Left lung (tissue), 10 donors: ENCODE data around the gene CCDC40. TPM values are rescaled to one million over a fixed set of nuclear protein-coding genes. Genes with fewer than 3 reads are reported as not detected.

ENCODE experiments used
- ATAC-seq: fragments of 200-7000 bp; cut with Tn5 transposase; one replicate; pipeline ENCODE4 v1.9.1; 2020; ENCODE audit warnings: moderate library complexity
- DNase-seq, 4 donors: peaks; one replicate each; pipeline ENCODE4 v3.0.0-alpha.2; 2013 to 2020
- H3K27ac ChIP-seq, 2 donors: fragments of 200-600 bp; sonication (generic) in 1 of 2; one replicate each; pipeline versions ENCODE4 v1.5.0 to v1.8.0; 2020 to 2021
- H3K27me3 ChIP-seq, 2 donors: fragments of 200-600 bp; sonication (generic) in 1 of 2; one replicate each; pipeline versions ENCODE4 v1.5.0 to v1.8.0; 2020 to 2021
- H3K36me3 ChIP-seq, 2 donors: fragments of 200-600 bp; sonication (generic) in 1 of 2; one replicate each; pipeline versions ENCODE4 v1.5.0 to v1.8.0; 2020 to 2021
- H3K4me1 ChIP-seq, 2 donors: fragments of 200-600 bp; one replicate each; pipeline ENCODE4 v1.8.0; 2021
- H3K4me3 ChIP-seq, 2 donors: fragments of 200-600 bp; sonication (generic) in 1 of 2; one replicate each; pipeline versions ENCODE4 v1.5.0 to v1.8.0; 2020 to 2021; ENCODE audit warnings: mild to moderate bottlenecking in 1 of 2
- H3K9me3 ChIP-seq, 2 donors: fragments of 200-600 bp; sonication (generic) in 1 of 2; one replicate each; pipeline versions ENCODE4 v1.5.0 to v1.8.0; 2020 to 2021
- intact Hi-C, 2 donors: fragments of 100-400 bp; cut with DNase I; formaldehyde crosslinking; loops; one replicate each; pipeline versions ENCODE4 v1.11.2 to v1.14.2; 2022
- polyA plus RNA-seq, 6 donors: library from polyadenylated mRNA; unstranded; fragments of 120-200 nt; gene quantifications; one replicate each; pipeline ENCODE4 v1.2.1, GENCODE V29; 2013; ENCODE audit not compliant: insufficient read length in 6 of 6
- total RNA-seq, 2 donors: library from RNA; stranded (reverse); fragmentation: NEBNext Ultra II Directional; extraction: Animal tissue kit (Norgen Biotek cat#: 25700); gene quantifications; one replicate each; pipeline ENCODE4 v1.2.1, GENCODE V29; 2021
- TF ChIP-seq, protein P1 (sequence below), 2 donors: fragments of 200-600 bp; sonication (generic) in 1 of 2; IDR thresholded peaks; one replicate each; pipeline versions ENCODE4 v1.5.0 to v1.8.0; 2021; ENCODE audit warnings: antibody characterized with exemption in 2 of 2
- donor health status: DM: no; HTN: yes; CAD: no.
- donor health status: DM: no; HTN: no; CAD: no.

The CCDC40 gene
- total and polyA plus RNA-seq, 8 donors: 8.0 to 15.2 (median 11.5) TPM

DNA sequence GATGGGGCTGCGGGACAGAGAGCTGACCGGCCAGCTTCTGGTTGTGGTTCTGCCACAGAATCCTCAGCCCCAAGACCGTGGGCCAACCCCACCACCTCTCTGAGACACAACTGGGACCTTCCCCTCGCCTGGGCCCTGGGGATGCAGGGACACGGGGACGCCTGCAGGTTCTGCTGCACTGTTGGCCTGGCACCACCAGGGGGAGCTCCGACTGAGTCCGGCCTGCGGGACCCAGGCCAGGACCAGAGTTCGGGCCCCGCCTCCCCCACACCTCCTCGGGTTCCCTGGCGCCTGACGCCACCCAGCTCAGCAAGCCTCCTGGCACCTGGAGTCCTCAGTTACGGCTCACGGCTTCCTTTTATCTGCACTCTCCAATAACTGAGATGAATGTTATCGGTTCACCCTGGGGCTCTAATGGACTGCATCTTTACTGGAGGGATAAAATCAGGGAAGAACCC lies 28.0 kb upstream of the CCDC40 start:
- Histone ChIP-seq H3K4me3 (no peak overlapping the region), H3K9me3 (no peaks in the 10 kb centered on the region), H3K36me3 (peaks cover 0 to 42% of the 10 kb centered on the region in 2 donors), H3K4me1 (peaks cover 5 to 15% of the 10 kb centered on the region in 2 donors), H3K27me3 (no peaks in the 10 kb centered on the region), H3K27ac (no peak overlapping the region)
- ATAC-seq: peak; percentile 95
- peak in 3 of 4 donors; percentile 75 to 97 (median 79) for DNase-seq
- TF ChIP-seq, protein P1, sequence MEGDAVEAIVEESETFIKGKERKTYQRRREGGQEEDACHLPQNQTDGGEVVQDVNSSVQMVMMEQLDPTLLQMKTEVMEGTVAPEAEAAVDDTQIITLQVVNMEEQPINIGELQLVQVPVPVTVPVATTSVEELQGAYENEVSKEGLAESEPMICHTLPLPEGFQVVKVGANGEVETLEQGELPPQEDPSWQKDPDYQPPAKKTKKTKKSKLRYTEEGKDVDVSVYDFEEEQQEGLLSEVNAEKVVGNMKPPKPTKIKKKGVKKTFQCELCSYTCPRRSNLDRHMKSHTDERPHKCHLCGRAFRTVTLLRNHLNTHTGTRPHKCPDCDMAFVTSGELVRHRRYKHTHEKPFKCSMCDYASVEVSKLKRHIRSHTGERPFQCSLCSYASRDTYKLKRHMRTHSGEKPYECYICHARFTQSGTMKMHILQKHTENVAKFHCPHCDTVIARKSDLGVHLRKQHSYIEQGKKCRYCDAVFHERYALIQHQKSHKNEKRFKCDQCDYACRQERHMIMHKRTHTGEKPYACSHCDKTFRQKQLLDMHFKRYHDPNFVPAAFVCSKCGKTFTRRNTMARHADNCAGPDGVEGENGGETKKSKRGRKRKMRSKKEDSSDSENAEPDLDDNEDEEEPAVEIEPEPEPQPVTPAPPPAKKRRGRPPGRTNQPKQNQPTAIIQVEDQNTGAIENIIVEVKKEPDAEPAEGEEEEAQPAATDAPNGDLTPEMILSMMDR (IDR thresholded peaks at IDR 0.05): peak; percentile 91 to 98
- intact Hi-C loops: no loop called here

DNA sequence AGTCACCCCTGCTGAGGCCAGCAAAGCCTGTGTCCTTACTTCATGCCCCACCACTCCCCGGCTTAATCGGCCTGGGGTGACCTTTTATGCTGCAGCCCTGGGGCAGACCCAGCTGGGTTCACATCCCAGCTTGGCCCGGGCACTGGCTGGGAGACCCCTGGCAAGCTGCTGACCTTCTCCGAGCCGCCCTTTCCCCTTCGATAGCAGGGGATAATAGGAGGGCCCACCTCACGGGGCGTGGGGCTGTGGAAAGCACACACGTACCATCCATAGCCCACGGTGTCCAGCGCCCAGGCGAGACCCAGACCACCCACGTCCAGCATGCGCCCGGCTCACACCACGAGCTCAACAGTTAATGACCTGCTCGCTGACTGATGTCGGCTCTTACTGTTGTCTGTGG lies 27.6 kb upstream of the CCDC40 start:
- H3K4me3 ChIP-seq: no peak overlapping the region
- TF ChIP-seq, protein P1 (IDR thresholded peaks at IDR 0.05): no peak
- no peak overlapping the region for H3K27ac ChIP-seq
- intact Hi-C loops: no loop called here
- no peaks in the 10 kb centered on the region for H3K9me3 ChIP-seq
- DNase-seq (peak in 1 of 4 donors; percentile 65), ATAC-seq (no peak)
- H3K4me1 ChIP-seq: peaks cover 5 to 15% of the 10 kb centered on the region in 2 donors
- H3K36me3 ChIP-seq: peaks cover 0 to 45% of the 10 kb centered on the region in 2 donors
- H3K27me3 ChIP-seq: no peaks in the 10 kb centered on the region

DNA sequence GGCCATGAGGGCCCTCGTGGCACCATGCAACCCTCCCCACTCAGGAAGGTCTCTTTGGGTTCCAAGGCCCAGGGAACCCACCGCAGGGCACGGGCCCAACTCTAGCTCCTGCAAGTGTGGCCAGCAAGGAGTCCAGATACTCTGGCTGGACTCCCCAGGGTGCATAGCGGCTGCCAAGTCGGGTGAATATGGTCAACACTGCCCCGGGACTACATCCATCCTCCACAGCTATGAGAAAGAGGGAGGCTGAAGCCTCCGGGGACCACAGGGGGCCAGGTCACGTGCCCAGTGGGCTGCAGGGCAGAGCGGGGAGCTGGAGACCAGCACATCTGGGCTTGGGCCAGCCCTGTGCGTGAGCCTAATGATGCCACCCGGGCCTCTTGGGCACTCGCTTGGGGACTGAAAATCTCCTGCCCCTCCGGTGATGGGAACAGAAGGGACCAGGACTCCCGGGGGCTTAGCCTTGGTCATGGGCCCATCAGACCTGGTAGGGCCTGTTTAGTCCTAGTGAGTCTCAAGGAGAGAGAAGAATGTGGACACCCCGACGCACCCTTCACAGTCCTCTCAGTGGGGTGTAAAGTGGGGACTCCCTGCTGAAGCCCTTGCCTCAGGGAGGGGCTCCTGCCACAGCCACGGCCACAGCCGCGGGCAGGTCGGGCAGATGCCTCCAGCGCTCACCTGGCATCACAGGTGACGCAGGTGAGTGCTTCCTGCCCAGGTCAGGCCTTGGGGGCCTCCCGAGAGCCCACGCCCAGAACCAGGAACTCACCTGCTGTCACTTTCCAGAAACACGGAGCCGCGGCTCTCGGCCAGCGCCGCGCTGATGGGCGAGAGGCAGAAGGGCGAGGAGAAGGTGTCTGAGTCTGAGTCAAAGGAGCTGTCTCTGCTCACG lies 26.8 kb upstream of the CCDC40 start:
- ATAC-seq (no peak), DNase-seq (peak in 1 of 4 donors; percentile 67)
- peaks cover 0 to 45% of the 10 kb centered on the region in 2 donors for H3K36me3 ChIP-seq
- H3K9me3 ChIP-seq: no peaks in the 10 kb centered on the region
- H3K4me3 ChIP-seq: no peak overlapping the region
- no peaks in the 10 kb centered on the region for H3K27me3 ChIP-seq
- intact Hi-C loops: no loop called here
- no peak overlapping the region for H3K27ac ChIP-seq
- H3K4me1 ChIP-seq: peaks cover 5 to 15% of the 10 kb centered on the region in 2 donors
- TF ChIP-seq, protein P1 (IDR thresholded peaks at IDR 0.05): no peak

DNA sequence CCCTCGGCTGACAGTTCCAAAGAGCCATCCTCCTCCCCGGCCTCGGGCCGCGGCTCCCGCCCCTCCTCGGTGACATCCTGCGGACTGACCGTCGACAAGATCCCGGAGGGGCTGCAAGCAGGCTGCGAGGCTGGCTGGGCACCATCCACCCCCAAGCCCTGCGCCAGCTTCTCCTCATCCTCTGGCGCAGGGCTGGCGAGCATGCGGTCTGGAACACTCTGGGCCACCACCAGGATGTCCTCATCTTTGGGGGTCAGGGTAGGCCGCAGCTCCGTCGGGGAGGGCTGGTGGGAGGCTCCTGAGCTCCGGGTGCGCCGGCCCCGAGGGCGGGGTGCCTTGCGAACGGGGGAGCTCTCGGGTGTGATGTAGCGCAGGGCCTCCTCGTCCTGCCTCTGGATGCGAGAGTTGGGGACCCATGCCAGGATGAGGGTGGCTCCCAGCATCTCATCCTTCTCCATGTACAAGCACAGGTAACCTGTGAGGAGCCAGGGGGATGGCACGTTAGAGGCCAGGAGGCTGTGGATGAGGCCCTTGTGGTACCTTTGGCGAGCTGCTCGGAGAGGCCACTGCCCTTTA lies 26.1 kb upstream of the CCDC40 start:
- DNase-seq (peak in 1 of 4 donors; percentile 72), ATAC-seq (no peak)
- no peaks in the 10 kb centered on the region for H3K27me3 ChIP-seq
- no peak overlapping the region for H3K27ac ChIP-seq
- intact Hi-C loops: no loop called here
- TF ChIP-seq, protein P1 (IDR thresholded peaks at IDR 0.05): no peak
- H3K36me3 ChIP-seq: peaks cover 0 to 45% of the 10 kb centered on the region in 2 donors
- no peaks in the 10 kb centered on the region for H3K9me3 ChIP-seq
- peaks cover 5 to 15% of the 10 kb centered on the region in 2 donors for H3K4me1 ChIP-seq
- H3K4me3 ChIP-seq: no peak overlapping the region

DNA sequence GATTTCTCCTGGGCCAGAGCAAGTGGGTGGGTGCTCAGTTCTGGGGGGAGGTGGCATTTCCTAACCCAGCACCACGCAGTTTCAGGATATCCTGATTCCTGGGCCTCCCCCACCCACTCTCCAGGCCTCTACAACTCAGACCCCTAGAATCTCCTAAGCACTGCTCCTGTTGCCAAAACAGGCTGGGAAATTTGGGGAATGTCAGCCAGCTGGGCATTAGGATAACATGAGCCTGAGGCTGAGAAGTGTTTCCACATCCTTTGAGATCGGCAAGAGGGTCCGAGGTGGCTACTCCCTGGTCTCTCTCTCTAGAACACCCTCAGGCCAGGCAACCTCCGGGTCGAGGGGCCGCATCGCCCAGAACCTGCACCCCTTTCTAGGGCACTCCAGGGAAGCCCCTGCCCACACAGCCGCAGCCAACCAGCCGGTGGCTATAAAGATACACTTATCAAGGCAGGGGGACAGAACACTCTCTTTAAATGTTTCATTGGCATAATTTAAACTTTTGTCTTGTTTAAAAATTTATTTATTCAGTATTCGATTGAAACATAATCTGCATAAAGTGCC lies 24.4 kb upstream of the CCDC40 start:
- Histone ChIP-seq H3K9me3 (no peaks in the 10 kb centered on the region), H3K4me3 (no peak overlapping the region), H3K27ac (no peak overlapping the region), H3K36me3 (peaks cover 0 to 42% of the 10 kb centered on the region in 2 donors), H3K27me3 (no peaks in the 10 kb centered on the region), H3K4me1 (peaks cover 5 to 6% of the 10 kb centered on the region in 2 donors)
- TF ChIP-seq, protein P1 (IDR thresholded peaks at IDR 0.05): no peak
- DNase-seq (peak in 1 of 4 donors; percentile 66), ATAC-seq (no peak)
- intact Hi-C loops: no loop called here
